SIG-M5 treated with dmso at 0.1 percent for 504 hours (cell line): ENCODE results near the gene DDX49.
"Not testable (repeated sequence)": the region's sequence is repeated elsewhere in the genome, so short reads cannot be mapped to it uniquely, and the experiment has no call there.

Source experiments
- DNase-seq: peaks from one replicate; lab custom pipeline; 2025; ENCODE audit not compliant: unreplicated experiment; lab: John Stamatoyannopoulos, UW

The DDX49 gene

DNA sequence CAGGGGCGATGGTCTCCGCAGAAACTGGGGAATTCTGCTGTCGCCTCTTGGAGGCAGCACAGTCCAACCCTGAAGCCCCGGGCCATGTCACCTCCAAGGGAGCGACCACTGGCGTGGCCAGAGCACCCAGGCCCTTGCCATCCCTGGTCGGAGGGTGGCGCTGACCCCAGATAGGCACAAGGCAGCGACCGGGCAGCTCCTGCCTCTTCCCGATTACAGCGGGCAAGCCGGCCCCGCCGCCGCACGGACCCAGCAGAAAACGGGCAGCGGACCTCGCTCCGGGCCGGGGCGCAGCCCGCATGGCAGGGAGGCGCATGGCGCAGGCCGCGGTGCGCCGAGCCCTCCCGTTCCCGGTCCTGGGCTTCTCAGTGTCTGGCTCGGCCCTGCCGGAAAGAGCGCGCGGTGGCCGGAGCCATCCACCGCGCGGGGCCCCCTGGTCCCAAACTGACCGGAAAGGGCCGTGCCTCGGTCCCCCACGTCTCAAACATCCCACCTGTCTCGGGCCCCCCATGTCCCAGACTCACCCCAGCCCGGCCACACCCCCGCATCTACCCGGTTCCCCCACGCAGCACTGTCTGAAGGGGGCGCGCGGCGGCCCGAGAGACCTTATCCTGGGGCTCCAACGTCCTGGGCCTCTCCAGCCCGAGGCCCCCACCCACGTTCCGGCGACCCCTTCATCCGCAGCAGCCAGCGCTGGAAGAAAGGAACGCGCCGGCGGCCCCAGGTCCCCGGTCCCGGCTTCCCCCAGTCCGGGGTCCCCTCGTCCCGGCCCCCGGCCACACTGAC is 24.3 kb upstream of the DDX49 start:
- DNase-seq = peak; percentile 28

- DNase-seq = no peak
Observed at GRCh38 chr19:18895824-18896341, 23.6 kb upstream of the DDX49 start, which contains the start of gene CERS1. Gene CERS1, minus strand, starts transcription at chr19:18896158. Its CDS starts 86 bp downstream, at chr19:18896072.

DNA sequence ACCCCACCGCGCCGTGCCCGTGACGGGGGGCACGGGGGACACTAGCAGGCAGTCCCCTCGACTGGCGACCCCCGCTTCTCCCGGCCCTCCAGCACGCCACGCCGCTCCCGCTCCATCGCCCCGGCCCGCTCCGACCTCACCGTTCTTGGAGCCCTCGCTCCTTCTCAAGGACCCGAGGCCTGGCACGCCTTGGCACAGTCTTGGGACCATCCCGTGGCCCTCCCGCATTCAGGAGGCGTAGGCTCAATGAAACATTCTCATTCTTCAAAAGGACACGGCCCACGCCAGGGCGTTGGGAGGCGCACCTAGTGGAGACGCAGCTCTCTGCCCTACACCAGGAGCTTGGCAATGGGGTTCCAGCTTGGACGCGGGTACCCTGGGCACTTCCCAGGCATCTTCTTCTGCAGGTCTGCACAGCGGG is 23.1 kb upstream of the DDX49 start:
- DNase-seq = no peak

DNA sequence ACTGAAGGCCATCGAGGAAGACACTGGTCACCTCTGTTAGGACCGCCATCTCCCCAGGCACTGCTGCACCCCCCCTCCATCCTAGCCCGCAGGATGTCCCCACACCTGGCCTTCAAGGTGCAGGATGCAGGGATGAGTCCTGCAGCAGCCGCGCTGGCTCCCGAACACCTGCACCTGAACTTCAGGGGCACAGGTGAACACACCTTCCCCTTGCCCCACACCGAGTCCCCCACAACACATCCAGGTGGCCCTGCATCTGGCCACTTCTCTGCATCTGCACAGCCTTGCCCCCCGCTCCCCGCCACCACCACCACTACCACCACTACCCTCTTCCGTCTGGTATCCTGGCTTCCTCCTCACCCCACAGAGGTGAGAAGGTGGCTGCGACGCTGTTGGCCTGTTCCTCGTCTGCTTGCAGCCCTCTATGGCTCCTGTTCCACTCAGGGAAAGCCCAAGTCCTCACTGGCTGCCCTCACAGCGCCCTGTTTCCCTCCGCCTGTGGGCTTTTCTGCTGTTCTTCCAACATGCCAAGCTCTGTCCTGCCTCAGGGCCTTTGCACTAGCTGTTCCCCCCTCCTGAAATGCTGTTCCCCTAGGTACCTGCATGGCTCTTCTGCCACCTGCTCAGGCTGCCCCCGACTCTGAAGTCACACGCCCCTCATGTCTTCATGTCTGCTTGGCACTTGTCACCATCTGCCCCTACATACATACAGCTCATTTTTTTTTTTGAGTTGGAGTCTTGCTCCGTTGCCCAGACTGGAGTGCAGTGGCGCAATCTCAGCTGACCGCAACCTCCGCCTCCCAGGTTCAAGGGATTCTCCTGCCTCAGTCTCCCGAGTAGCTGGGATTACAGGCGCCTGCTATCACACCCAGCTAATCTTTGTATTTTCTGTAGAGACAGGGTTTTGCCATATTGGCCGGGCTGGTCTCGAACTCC is 22.2 kb upstream of the DDX49 start:
- DNase-seq = no peak

DNA sequence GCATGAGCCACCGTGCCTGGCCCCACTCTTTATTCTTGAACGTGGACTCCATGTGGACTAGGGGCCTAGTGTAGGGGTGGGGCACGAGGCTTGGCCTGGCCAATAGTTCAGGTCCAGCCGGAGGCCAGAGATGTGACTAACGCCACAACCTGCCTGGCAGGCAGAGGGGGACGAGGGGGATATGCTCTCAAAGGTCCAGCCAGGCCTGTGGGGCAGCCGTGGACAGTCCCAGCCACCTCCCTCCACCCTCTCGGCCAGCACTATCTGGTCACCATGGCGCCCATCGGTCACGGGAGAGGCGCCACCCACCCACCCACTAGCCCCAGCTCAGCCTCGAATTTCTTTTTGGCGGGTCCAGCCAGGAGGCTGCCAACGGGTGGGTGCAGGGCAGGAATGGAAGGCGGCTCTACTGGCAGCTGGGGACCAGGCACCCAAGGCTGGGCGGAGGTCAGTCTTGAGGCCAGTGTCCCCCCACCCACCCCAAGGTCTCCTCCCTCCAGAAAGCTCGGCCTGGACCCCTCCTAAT is 21.4 kb upstream of the DDX49 start:
- DNase-seq = no peak

DNA sequence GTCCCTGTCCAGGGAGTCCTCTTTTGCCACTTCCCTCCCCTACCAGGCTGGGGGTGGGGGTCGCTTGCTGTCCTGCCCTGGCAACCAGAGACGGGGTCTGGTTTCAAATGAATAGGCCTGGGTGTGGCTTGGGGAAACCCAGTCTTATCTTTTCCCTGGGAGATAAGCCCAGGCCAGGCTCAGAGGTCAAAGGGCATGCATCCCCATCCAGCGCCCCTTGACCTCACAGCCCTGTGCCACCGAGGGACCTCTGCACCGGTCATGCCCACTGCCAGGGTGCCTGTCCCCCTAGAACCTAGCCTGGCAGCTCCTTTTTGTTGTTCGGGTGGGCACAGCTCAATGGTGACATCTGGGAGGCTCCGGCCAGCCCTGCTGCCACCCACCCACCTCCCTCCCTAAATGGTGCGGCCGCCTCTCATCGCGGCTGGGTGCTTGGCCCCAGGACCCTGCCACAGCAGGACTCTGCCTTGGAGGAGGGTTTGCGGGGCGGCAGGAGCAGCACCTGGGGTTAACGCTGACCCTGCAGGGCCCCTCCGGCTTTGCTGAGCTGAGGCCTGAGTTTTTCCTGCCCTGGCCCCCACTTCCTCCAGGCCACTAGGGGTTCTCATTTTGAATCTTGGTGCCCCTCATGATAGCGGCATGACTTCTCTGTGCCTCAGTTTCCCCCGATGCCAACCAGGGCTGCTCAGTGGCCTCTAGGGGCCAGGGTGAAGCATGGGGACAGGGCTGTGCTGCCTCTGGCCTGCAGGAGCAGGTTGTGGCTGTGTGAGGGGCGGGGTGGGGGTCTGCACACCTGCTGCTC is 20.7 kb upstream of the DDX49 start:
- DNase-seq = no peak

DNA sequence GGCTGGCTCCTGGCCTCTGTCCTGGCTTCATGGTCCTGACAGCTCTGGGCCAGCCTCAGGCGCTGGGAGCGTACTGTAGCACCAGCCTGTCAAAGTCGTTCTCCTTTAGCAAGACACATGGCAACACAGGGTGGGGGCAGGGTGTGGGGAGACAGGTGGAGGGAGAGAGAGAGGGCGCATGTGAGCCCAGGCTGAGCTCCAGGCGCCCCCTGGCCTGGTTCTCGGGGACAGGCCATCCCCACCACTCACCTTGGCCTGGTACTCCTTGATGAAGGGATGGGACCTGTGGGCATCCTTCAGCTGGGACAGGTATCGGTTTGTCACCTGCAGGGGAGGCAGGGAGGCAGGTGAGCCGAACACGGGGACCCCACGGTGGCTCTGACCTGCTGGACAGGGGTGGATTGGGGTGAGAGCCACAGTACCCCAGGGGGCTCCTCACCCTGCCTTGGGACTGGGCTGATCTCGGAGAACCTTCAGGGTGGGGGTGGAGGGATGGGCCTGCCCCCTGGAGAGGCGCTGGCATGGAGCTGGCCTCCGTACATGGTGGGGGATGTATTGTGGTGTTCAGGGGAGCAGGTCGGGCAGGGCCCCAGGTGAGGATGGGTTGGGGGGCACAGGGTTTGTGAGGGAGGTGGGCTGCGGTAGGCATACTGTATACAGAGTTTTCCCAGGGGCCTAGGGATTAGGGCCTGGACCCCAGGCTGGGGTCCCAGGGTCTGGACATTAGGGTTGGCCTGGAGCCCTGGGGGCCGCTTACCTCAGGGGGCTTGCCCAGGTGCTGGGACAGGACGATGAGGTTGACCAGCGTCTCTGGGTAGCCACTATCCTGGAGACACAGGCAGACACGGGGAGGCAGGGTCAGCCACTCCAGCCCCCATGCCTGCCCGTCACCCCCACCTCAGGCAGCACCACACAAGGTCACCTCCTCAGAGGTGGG is 19.6 kb upstream of the DDX49 start:
- no peak for DNase-seq

GRCh38 chr19:18900700-18901481 is 18.6 kb upstream of the DDX49 start:
- no peak for DNase-seq

GRCh38 chr19:18901491-18901890 is 18.0 kb upstream of the DDX49 start:
- DNase-seq = no peak

- DNase-seq = not testable (repeated sequence)
Observed at GRCh38 chr19:18902519-18902918, 17.0 kb upstream of the DDX49 start.

GRCh38 chr19:18903156-18904037 is 16.1 kb upstream of the DDX49 start:
- DNase-seq = no peak

- no peak for DNase-seq
Observed at GRCh38 chr19:18904334-18905057, 15.0 kb upstream of the DDX49 start.

GRCh38 chr19:18905058-18905456 is 14.5 kb upstream of the DDX49 start:
- no peak for DNase-seq

DNA sequence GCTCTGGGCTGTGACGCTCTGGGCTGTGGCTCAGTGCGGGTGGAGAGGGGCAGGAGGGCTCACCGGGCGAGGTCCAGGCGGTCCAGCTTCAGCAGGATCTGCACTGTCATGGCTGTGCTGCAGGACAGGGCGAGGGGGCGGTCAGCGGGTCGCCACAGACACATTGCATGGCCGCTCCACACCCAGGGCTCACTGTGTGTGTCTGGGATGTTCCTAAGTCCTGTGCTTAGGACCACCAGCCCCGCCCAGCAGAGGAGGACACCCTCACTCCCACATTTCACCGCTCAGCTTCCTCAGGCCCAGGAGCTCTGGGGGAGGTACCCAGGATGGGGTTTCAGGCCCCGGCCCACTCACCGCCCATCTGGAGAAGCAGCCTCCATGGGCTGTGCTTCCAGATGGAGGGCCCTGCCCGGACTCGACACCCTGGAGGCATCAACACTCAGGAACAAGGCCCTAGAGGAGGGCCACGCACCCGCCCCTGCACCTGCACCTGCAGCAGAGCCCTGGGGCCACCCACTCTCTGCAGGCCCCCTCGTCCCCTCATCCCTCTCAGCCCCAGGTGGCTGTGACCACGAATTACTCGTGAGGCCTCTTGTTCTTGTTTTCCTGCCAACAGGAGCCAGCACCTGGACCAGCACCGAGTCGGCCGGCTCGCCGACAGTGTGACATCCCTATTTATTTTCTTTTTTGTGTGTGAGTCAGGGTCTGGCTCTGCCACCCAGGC is 13.8 kb upstream of the DDX49 start:
- no peak for DNase-seq

GRCh38 chr19:18906605-18907519 is 12.7 kb upstream of the DDX49 start:
- DNase-seq = no peak
